ENCODE results near the gene KRTAP10-5.
"Not testable (repeated sequence)": the region's sequence is repeated elsewhere in the genome, so short reads cannot be mapped to it uniquely, and the experiment has no call there.

Gene KRTAP10-5

GRCh38 chr21:44580231-44580821 lies at the start of gene KRTAP10-5:
KRTAP10-5 (minus strand) TSS chr21:44580604; CDS start chr21:44580578, 26 bp downstream.
- DNase-seq (ENCODE audit: low spot score): not testable (repeated sequence)

DNA sequence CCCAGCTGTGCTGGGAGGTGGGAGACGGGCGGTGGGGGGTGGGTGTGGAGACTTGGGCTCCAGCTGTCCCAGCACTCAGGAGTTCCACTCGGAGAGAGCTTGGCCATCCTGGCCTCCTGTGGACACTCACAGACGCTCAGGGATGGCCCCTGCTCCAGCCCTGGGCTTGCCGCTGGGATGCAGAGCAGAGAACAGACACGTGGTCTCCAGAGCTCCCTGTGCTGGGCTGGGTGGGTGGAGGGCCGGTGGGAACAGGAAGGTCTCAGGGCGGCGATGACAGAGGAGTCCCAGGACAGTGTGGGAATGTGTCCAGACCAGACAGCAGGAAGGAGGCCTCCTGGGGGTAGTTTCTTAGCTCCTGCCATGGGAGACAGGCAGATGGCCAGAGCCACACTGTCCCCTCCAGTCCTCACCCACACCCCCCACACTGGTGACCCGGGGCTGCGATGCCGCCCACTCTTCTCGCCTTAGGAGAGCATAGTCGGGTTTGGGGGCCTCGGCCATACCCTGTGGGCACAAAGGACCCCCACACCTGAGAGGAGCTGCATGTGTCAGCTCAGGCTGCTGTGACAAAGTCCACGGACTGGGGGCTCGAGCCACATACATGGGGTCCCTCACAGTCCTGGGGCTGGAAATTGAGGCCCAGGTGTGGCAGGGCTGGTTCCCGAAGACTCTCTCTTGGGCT lies 48.4 kb upstream of the KRTAP10-5 start:
- DNase-seq (ENCODE audit: low spot score): no peak

GRCh38 chr21:44627831-44628233 lies 47.4 kb upstream of the KRTAP10-5 start:
- not testable (repeated sequence) for DNase-seq (ENCODE audit: low spot score)

DNA sequence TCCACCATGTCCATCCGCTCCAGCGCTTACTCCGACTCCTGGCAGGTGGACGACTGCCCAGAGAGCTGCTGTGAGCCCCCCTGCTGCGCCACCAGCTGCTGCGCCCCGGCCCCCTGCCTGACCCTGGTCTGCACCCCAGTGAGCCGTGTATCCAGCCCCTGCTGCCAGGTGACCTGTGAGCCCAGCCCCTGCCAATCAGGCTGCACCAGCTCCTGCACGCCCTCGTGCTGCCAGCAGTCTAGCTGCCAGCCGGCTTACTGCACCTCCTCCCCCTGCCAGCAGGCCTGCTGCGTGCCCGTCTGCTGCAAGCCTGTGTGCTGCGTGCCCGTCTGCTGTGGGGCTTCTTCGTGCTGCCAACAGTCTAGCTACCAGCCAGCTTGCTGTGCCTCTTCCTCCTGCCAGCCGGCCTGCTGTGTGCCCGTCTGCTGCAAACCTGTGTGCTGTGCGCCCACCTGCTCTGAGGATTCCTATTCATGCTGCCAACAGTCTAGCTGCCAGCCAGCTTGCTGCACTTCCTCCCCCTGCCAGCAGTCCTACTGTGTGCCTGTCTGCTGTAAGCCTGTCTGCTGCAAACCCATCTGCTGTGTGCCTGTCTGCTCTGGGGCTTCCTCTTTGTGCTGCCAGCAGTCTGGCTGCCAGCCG lies 46.9 kb upstream of the KRTAP10-5 start:
- DNase-seq (ENCODE audit: low spot score): not testable (repeated sequence)

- no peak for DNase-seq (ENCODE audit: low spot score)
These were observed 46.3 kb upstream of the KRTAP10-5 start, which contains the start of gene KRTAP10-9 for GRCh38 chr21:44626673-44627143. KRTAP10-9 (plus strand) TSS chr21:44627093; CDS start chr21:44627172, 79 bp downstream.

DNA sequence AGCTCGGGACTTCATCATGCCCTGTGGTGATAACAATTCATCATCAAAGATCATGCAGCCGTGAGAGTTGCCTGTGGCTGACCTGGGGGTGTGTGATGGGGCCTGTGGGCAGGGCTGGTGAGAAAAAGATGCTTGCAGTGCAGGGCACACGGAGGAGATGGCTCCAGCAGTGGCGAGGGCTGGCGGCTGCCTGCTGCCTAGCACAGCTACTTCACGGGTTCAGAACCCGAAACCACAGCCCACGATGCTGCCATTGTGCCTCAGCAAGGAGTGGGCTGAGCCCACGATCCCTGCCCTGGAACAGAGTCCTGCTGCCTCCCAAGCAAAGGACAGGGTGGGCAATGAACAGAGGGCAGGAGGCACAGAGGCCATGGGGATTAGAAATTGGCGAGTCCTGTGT lies 45.9 kb upstream of the KRTAP10-5 start:
- DNase-seq (ENCODE audit: low spot score): no peak

DNA sequence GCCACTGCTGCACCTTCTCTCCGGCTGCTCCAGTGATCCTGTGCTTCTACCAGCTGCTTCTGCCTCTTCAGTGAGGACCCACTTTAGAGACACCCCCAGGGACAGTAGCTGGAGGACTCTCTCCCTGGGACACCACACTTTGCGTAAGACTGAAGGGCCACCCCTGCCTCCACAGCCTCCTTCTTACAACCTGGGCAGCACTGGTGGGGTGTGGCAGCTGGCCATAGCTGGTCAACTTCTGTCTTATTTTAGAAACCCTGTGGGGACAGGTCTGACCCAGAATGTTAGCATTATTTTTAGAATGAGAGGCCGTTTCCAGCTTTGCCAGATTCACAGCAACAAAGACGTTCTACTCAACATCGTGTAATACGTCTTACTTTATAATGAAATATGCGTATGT lies 45.4 kb upstream of the KRTAP10-5 start:
- DNase-seq (ENCODE audit: low spot score): no peak

DNA sequence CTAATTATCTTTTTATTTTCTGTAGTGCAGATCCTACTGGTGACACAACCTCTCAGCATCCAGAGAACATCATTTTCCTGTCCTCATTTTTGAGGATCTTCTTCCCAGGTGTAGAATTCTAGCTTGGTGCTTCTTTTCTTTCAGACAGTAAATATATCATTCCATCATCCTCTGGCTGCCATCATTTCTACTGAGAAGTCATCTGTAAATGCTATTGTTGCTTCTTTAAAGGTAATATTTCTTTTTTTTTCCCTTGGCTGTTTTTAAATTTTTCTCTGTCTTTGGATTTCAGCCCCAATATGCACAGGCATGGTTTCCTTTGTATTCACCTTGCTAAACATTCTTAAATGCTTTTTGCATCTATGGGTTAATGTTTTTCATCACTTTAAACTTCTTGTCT lies 43.2 kb upstream of the KRTAP10-5 start:
- no peak for DNase-seq (ENCODE audit: low spot score)

GRCh38 chr21:44619886-44620285 lies 39.5 kb upstream of the KRTAP10-5 start:
- no peak for DNase-seq (ENCODE audit: low spot score)

- DNase-seq (ENCODE audit: low spot score): no peak
These were observed 38.5 kb upstream of the KRTAP10-5 start for GRCh38 chr21:44618909-44619308.

GRCh38 chr21:44618504-44618903 lies 38.1 kb upstream of the KRTAP10-5 start:
- DNase-seq (ENCODE audit: low spot score): peak; percentile 19

DNA sequence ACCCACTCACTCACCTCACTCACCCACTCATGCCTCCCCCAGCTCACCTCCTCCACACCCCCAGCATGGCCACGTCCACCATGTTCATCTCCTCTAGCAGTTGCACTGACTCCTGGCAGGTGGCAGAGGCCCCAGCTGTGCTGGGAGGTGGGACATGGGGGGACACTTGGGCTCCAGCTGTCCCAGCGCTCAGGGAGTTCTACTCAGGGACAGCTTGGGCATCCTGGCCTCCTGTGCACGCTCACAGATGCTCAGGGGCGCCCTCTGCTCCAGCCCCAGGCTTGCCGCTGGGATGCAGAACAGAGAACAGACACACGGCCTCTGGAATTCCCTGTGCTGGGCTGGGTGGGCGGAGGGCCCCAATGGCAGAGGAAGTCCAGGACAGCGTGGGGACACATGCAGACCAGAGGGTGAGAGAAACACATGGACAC lies 36.7 kb upstream of the KRTAP10-5 start:
- DNase-seq (ENCODE audit: low spot score): no peak

GRCh38 chr21:44616591-44616926 lies 36.2 kb upstream of the KRTAP10-5 start:
- no peak for DNase-seq (ENCODE audit: low spot score)

DNA sequence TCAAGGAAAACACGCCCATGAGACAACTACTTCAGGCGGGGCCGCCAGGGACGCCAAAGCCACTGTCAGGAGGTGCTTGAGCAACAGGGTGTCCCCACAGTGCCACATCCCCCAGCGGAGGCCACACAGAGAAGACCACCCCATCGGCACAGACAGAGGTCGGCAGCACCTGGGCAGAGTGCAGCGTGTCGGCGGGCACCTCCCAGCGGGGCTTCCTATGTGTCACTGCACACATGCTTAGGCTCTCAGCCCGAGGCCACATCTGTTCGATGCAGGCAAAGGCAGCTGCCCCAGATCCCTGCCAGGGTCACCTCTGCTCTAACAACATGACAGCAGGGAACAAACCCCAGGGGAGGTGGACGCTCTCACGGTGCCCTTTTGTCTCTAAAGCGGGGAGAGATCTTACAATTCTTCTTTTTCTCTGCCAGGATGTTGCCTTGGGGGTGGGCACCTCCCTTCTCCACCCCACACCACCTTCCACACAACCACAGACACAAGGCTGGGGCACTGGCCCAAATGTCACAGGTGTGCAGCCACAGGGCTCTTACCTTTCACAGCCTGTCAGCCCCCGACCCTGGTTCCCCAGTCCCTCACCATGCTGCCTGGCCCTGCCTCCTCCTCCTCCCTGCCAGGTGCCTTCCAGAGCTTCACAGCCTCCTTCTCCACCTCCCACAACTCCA lies 35.6 kb upstream of the KRTAP10-5 start:
- no peak for DNase-seq (ENCODE audit: low spot score)

- no peak for DNase-seq (ENCODE audit: low spot score)
These were observed 35.1 kb upstream of the KRTAP10-5 start for GRCh38 chr21:44615466-44615865.

- no peak for DNase-seq (ENCODE audit: low spot score)
These were observed 34.6 kb upstream of the KRTAP10-5 start for GRCh38 chr21:44614961-44615391.

DNA sequence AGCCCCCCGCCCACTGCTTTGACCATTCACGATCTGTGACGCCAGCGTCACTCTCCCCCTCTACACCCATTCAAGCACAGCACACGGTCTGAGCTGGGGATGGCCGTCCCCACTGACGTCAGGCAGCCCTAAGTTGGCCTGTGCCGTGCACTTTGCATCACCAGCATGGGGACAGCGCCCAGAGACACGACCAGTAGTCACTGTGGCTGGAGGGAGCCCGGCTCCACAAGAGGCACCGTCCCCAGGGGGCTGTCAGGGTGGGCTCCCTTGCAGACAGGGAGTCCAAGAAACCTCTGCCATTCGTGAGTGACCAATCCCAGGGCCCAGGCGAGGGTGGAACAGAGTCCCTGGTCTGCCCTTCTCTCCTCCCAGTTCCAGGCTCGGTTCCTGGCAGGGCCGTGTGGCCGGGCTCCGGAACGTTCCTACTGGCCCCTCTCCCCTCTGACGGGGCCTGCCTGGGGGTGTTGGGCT lies 33.8 kb upstream of the KRTAP10-5 start:
- DNase-seq (ENCODE audit: low spot score): no peak

DNA sequence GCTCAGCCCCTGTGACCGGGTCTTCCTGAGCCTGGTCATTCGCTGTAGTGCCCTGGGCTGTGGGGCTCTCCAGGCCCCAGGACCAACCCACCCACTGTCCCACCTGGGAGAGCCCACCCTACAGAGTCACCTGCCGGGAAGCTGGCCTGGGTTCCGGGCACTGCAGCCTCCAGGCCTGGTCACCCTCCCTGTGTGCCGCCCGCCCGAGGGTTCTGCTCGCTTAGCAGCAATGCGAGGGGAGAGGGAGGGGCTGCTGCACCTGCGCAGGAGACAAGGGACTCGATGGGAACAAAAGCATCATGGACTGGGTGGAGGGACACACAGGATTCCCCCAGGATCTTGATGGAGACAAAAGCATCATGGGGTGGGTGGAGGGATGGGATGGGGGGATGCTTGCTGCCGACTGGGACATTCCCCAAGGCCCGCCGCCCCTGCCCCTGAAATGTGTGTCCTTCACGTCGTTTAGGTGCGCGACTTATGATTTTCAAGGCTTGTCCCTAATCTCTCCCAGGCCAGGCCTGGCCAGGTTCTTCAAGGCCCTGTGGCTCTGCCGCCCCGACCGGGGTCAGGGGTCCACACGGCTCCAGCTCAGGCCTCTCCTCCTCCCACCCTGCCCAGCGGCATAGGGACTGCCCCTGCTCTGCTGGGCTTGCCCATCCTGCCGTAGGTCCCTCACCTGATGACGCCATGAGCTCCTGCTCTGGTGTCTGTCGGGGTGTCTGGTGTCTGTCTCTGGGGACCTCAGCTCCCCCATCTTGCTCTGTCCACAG lies 33.2 kb upstream of the KRTAP10-5 start:
- no peak for DNase-seq (ENCODE audit: low spot score)

GRCh38 chr21:44612669-44613229 lies 32.3 kb upstream of the KRTAP10-5 start:
- DNase-seq (ENCODE audit: low spot score): no peak

DNA sequence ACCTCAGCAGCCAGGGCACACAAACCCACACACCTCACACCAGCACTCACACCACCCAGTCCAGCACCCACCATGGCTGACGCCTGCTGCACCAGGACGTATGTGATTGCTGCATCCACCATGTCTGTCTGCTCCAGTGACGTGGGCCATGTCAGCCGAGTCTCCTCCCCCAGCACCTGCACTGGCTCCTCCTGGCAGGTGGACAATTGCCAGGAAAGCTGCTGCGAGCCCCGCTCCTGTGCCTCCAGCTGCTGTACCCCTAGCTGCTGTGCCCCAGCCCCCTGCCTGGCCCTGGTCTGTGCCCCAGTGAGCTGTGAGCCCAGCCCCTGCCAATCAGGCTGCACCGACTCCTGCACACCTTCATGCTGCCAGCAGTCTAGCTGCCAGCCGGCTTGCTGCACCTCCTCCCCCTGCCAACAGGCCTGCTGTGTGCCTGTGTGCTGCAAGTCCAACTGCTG lies 31.7 kb upstream of the KRTAP10-5 start, which contains the start of gene KRTAP10-8:
TSS of gene KRTAP10-8 (plus strand) at position 51 of the 458 bp plus-strand sequence. CDS start at position 73, 22 bp downstream.
- DNase-seq (ENCODE audit: low spot score): no peak

GRCh38 chr21:44611551-44611950 lies 31.1 kb upstream of the KRTAP10-5 start:
- DNase-seq (ENCODE audit: low spot score): no peak
